ENCODE data around the gene AMPD3.

GRCh38 chr11:10522276-10522675, 67.2 kb downstream of the AMPD3 start:
- no peak for TF ChIP-seq EZH2 (IDR thresholded peaks at IDR 0.05; ENCODE audit: borderline replicate concordance, low read depth, low read length, poor library complexity, severe bottlenecking)
- TF ChIP-seq, protein P1, sequence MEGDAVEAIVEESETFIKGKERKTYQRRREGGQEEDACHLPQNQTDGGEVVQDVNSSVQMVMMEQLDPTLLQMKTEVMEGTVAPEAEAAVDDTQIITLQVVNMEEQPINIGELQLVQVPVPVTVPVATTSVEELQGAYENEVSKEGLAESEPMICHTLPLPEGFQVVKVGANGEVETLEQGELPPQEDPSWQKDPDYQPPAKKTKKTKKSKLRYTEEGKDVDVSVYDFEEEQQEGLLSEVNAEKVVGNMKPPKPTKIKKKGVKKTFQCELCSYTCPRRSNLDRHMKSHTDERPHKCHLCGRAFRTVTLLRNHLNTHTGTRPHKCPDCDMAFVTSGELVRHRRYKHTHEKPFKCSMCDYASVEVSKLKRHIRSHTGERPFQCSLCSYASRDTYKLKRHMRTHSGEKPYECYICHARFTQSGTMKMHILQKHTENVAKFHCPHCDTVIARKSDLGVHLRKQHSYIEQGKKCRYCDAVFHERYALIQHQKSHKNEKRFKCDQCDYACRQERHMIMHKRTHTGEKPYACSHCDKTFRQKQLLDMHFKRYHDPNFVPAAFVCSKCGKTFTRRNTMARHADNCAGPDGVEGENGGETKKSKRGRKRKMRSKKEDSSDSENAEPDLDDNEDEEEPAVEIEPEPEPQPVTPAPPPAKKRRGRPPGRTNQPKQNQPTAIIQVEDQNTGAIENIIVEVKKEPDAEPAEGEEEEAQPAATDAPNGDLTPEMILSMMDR (conservative IDR thresholded peaks at IDR 0.05; ENCODE audit: low read depth, low read length): no peak
